PFSK-1 (cell line): ENCODE measurements around the gene PLEKHG4B.

ENCODE experiments used
- FOXP2 ChIP-seq: optimal IDR thresholded peaks from 2 replicates; pipeline ENCODE3; 2011; ENCODE audit warnings: borderline replicate concordance, control low read depth, inconsistent platforms; ENCODE audit not compliant: insufficient read depth; ENCODE audit errors: extremely low read length, extremely low read depth
- POLR2AphosphoS5 ChIP-seq: IDR thresholded peaks from 2 replicates; pipeline ENCODE4 v1.6.1; 2012; ENCODE audit warnings: low read depth, mild to moderate bottlenecking, control low read depth, low read length, moderate library complexity
- SIN3A ChIP-seq: IDR thresholded peaks from 2 replicates; pipeline ENCODE4 v1.6.1; 2012; ENCODE audit warnings: mild to moderate bottlenecking, low read length, moderate library complexity, borderline replicate concordance; ENCODE audit not compliant: insufficient read depth
- TAF1 ChIP-seq: IDR thresholded peaks from 2 replicates; pipeline ENCODE4 v1.6.1; 2012; ENCODE audit warnings: low read length, control low read depth, borderline replicate concordance; ENCODE audit not compliant: insufficient read depth
- TF ChIP-seq, protein P1 (sequence below), 2 experiments: IDR thresholded peaks; 2 replicates each; pipeline versions ENCODE4 v1.6.1 to v1.8.0; 2011 to 2012; ENCODE audit warnings: low read depth in 2 of 2, low read length in 2 of 2, control low read depth in 1 of 2, inconsistent platforms in 1 of 2, mild to moderate bottlenecking in 1 of 2, moderate library complexity in 1 of 2; ENCODE audit not compliant: insufficient read depth in 1 of 2

Gene PLEKHG4B

DNA sequence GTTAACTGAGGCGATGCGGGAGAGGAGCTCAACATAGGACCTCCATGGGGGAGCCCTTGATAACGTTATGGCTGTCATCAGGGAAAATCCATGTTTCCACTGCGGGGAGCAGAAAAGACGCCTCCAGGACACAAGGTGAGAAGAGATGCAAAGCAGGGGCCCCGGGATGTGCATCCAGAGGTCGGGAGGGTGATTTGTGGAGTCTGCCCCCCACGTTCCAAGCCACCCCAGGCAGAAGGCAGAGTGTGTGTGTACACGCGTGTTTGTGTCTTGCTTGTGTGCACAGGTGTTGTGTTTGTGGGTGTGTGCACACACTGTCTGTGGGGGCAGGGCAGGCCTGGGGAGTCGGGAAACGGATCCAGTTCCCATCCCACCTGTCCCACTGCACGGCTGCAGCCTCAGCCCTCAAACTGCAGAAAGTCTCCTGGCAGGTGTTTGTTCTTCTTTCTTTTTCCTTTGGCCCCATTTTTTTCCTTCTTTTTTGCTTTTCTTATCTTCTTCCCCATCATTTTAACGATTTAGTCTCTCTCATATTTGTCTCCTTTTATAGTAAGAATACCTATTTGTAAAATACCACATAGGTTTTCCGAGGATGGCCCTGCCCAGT lies 17.4 kb upstream of the PLEKHG4B start:
- TF ChIP-seq POLR2AphosphoS5, result no peak
- no peak for TF ChIP-seq FOXP2
- no peak for TF ChIP-seq TAF1
- no peak for TF ChIP-seq SIN3A
- TF ChIP-seq, protein P1, sequence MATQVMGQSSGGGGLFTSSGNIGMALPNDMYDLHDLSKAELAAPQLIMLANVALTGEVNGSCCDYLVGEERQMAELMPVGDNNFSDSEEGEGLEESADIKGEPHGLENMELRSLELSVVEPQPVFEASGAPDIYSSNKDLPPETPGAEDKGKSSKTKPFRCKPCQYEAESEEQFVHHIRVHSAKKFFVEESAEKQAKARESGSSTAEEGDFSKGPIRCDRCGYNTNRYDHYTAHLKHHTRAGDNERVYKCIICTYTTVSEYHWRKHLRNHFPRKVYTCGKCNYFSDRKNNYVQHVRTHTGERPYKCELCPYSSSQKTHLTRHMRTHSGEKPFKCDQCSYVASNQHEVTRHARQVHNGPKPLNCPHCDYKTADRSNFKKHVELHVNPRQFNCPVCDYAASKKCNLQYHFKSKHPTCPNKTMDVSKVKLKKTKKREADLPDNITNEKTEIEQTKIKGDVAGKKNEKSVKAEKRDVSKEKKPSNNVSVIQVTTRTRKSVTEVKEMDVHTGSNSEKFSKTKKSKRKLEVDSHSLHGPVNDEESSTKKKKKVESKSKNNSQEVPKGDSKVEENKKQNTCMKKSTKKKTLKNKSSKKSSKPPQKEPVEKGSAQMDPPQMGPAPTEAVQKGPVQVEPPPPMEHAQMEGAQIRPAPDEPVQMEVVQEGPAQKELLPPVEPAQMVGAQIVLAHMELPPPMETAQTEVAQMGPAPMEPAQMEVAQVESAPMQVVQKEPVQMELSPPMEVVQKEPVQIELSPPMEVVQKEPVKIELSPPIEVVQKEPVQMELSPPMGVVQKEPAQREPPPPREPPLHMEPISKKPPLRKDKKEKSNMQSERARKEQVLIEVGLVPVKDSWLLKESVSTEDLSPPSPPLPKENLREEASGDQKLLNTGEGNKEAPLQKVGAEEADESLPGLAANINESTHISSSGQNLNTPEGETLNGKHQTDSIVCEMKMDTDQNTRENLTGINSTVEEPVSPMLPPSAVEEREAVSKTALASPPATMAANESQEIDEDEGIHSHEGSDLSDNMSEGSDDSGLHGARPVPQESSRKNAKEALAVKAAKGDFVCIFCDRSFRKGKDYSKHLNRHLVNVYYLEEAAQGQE (IDR thresholded peaks at IDR 0.05; ENCODE audit: insufficient read depth in 1 of 2, low read depth in 2 of 2, low read length in 2 of 2), result no peak

DNA sequence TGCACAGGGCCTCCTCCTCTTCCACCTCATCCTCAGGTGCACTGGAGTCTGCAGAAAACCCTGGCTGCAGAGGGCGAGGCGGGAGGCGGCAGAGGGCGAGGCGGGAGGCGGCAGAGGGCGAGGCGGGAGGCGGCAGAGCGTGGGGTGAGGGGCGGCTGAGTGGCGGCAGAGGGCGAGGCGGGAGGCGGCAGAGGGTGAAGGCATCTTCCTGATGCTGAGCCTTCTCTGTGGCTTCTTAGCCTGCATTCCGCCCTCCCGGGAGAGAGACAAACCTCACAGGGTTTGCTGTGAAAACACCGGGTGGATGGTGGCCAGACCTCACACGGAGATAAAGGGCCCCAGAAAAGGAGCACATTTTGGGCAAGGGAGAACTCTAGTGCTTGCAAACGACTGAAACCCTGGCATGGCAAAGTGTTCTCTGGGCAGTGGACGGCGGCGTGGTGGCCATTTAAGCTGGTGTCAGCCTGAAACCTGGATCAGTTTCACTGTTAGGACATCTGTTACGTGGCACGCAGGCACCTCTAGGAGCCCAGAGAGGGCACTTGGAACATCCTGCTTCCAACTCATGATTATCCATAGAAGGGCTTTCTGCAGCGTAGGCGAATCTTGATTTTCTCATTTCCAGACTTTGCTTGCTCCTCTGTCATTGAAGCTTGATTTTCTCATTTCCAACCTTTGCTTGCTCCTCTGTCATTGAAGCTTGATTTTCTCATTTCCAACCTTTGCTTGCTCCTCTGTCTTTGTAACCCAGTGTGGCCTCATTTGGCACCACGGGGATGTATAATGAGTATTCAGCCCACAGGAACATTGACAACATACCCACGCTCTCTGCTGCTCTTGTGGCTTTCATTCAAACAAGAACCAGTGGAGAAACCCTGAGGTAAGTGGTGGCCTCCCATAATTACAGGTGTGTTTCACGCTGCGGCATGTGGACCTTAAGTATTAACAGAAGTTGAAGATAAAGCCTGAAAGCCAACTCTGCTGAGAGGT lies 16.3 kb upstream of the PLEKHG4B start:
- TF ChIP-seq, protein P1 (IDR thresholded peaks at IDR 0.05; ENCODE audit: insufficient read depth in 1 of 2, low read depth in 2 of 2, low read length in 2 of 2), result no peak
- TF ChIP-seq SIN3A, result no peak

DNA sequence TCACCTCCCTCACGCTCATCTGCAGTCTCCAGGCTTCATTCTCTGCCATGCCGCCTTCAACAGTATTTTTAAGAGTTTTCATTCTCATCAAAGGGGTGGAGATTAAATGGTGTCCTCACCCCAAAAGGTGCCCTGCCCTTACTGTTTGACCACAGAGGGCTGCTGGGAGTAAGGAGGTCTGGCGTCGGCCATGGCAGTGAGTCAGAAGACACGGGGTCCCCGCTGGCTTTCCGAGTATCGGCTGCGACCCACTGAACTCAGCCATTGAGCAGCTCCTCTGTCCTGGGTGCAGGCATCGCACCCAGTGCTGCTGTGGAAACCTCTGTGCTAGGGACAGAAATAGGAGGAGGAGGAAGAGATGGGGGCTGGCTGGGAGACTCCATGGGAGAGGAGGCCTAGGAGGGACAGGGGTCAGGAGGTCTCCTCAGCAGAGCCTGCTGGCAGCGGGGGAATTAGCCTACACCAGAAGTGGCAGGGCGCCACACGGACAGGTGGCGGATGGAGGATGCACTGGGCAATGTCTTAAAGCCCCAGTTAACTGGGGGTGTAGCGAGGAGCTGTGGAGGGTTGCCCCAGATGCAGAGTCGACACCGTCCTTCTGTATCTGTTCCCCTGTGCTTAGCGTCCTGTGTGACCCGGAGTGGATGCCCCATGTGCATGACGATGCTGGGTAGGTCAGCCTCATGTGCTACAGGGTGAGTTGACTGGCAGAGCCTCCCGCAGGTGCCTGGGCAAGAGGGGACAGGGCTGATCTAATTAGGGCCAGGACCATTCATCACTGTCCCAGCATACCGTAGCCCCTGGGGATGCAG lies 15.4 kb upstream of the PLEKHG4B start:
- TF ChIP-seq FOXP2, result no peak
- no peak for TF ChIP-seq SIN3A
- no peak for TF ChIP-seq TAF1
- TF ChIP-seq, protein P1 (IDR thresholded peaks at IDR 0.05; ENCODE audit: insufficient read depth in 1 of 2, low read depth in 2 of 2, low read length in 2 of 2), result no peak
- TF ChIP-seq POLR2AphosphoS5, result no peak

DNA sequence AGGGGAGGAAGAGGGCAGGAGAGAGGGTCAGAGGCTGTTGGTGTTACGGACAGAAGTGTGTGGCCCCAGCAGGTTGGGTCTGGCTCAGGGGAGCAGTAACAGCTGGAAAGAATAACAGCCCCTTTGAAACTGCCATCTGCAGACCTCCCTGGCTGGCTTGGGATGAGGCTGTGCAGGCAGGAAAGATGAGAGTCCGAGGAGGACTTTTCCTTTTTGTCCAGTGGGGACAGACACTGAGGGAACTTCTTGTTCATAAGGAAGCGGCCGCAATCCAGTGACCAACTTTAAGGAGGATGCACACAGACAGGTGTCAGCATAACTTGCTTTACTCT lies 14.8 kb upstream of the PLEKHG4B start:
- TF ChIP-seq FOXP2 (no peak), POLR2AphosphoS5 (no peak), TAF1 (no peak), SIN3A (no peak)
- TF ChIP-seq, protein P1 (IDR thresholded peaks at IDR 0.05; ENCODE audit: insufficient read depth in 1 of 2, low read depth in 2 of 2, low read length in 2 of 2), result no peak
